Measurements from ENCODE around the gene ARPC5.

The ARPC5 gene

DNA sequence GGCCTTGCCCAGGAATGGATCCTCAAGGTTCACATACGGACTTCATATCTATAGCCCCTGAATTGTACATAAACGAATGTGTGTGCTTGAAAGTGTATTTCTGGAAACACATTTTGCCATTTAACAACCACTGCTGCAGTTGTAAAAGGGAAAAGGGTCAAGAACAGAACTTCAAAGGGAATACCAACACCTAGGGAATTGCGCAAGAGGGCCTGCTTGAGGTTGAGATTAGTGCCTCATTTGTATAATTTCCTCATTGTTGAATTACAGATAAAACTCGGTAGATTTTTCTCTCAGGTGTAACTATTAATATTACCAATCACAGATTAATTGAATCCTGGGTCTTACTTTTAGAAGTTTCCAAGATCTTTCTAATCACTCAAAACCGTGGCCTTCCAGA, 51.4 kb downstream of the ARPC5 start:
- no peak for DNase-seq

DNA sequence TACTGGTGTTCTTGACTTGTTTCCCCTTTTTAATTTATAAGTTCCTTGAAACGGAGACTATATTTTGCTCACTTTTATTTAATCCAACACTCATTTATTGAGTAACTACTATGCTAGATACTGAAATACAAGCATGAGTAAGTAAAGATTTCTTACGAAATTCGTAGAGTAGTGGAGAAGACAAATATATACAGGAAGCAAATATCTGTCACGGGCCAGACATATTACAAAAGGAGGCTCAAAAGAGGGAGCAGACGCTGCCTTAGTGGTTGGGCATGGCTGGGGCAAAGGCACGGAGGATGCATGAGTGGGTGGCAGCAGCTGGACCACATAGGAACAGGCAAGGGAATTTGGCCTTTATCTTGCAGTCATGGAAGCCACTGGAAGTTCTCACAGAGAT, 52.1 kb downstream of the ARPC5 start:
- DNase-seq = peak; percentile 93

DNA sequence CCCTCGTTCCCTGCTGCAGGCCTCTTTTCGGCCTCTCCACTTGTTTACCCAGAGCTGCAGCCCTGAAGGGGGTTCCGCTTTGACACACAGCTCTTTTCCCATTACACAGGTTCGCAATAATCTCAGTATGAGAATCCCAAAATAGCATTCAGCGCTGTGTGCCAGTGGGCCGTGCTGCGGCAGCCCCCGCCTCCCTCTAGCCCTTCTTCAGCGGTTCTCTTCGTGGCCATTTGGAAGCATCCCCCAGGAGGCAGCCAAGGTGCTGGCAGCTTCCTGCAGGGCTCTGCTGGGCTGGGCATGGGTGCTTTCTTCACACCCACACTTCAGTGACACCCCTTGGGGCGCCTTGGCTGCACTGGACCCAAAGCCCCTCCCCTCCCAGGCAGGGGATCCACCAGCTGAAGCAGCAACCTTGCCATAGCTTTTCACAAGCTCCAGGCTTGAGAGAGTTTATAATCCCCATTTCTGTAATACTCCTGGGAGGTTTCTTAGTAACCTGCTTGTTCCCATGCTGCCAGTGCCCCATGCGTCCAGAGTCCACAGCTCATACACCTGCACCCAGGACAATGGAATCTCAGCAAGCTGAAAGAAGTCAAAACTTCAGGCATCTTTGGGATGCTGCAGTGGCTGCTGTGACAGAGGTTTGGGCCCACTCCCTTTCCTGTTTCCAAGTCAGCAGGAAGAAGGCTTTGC, 53.4 kb downstream of the ARPC5 start:
- no peak for DNase-seq

DNA sequence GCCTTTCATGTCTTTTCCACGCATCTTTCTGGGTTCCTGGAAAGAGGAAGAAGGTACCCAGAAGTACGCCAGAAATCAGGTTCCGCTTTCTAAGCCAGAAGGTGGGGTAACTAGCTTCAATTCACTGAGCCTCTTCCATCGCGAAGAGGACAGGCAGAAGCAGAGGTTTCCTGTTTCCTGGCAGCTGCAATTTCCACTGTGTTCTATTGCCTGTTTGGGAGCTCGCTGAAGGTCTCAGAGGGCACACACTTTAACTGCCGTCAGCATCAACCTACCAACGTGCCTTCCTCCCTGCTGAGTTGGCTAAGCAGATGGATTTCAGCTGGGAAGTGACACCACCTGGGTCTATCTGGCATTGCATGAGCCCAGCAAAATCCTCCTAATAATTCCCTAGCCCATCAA, 55.3 kb downstream of the ARPC5 start:
- peak; percentile 99 for DNase-seq

DNA sequence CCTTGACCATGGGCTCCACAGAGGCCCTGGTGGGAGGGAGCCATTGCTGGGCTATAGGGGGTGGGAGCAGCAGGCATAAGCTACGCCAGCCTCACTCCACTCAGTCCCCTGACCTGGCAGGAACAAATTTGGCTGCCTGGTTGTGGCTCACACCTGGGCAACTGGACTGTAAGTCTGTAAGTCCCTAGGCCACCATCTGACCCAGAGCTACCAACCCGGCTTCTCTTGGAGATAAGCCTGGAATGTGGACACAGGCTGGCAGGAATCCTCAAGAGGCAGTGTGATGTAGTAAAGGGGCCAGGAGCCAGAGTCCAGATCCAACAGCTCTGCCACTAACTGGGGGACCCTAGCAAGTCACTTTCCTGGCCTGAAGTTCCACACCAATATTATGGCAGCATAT, 56.7 kb downstream of the ARPC5 start:
- DNase-seq = no peak

DNA sequence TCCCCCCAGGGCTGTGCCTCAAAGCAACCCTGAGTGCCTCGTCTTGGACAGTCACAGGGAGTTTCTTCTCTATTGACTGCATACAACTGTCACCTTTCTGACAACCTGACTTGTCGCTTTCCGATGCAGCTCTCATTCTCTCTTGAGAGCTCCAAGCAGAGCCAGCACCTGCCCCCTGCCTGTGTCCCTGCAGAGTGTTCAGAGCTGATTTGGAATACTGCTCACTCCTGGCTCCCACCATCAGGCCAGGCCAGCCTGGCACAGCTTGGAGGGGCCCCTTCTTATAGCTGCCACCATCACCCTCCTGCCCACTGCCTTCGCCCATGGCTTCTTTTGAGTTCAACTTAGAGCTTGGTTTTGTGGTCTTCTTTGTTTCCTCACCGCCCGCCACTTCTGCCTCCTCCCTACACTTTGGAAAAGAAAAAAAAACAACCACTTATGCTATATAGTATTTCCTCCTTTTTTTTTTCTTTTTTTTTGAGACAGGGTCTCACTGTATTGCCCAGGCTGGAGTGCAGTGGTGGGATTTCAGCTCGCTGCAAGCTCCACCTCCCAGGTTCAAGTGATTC, 57.6 kb downstream of the ARPC5 start:
- DNase-seq = peak; percentile 82

DNA sequence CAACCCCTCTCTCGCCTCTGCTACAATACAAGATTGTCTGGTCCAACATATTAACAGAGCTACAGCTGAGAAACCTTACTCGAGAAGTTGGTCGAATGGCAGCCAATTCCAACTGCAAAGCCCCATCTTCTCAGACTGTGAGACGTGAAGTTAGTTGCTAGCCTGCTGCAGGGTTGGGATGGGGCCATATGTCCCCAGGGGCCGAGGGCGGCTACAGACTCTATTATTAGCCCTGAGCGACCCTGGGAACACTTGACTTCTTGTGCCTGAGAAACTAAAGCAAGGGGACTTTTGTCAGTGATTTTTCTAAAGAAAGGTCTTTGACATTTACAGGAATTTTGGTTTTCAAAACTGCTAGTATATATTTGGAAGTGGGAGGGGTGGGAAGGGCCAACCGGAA, 59.0 kb downstream of the ARPC5 start:
- no peak for DNase-seq

DNA sequence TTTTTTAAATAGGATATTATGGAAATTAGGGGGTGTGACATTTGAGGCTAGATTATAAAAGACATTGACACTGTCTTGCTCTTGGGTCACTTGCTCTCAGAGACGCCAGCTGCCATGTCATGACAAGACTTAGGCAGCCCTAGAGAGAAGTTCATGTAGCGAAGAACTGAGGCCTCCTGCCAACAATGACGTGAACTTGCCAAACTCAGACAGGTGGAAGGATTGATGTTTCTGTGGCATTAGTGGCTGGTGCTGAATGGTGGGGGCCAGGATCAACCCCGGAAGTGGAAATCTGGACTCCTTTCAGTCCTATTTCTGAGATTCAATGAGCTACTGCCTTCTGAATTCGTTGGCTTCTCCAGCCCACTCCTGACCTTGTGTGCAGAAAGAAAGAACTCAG, 60.0 kb downstream of the ARPC5 start:
- no peak for DNase-seq

DNA sequence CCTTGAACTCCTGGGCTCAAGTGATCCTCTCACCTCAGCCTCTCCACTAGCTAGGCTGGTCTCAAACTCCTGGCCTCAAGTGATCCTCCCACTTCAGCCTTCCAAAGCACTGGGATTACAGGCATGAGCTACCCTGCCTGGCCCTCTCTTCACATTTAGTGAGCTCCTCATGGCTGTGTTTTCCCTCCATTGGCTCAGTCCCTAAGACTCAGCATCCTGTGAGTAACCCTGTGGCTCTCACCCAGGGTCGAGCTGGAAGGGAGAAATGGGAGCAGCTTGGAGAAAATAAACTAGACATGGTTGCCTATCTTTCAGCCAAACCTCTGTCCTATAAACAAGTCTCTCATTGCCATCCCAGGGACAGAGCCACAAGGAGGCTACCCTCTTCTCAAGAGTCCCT, 62.9 kb downstream of the ARPC5 start:
- DNase-seq = no peak

DNA sequence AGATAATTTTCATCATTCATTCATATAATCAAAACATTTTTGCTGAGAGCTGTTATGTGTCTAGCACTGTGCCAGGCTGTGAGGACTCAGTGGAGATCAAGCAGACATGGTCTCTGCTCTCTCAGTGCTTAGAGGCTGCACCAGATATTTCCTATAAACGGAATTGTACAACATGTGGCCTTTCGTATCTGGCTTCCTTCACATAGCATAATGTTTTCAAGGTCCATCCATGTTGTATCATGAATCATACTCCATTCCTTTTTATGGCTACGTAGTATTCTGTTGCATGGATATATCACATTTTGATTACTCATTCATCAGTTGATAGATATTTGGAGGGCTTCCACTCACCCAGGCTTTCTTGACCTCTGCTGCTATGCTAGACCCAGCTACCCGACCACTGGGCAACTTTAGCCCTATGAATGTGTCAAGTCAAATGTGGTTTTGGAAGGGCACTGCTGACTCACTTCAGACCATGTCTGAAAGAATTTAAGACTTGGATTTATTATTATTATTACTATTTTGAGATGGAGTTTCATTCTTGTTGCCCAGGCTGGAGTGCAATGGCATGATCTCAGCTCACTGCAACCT, 63.8 kb downstream of the ARPC5 start:
- no peak for DNase-seq

All from MV-4-11 (cell line).